ENCODE results near the gene VSTM4. TPM values are rescaled to one million over a fixed set of nuclear protein-coding genes. Genes with fewer than 3 reads are reported as not detected.

Gene VSTM4
- total and polyA plus RNA-seq, 4 donors: 1.0 to 3.1 (median 2.0) TPM

DNA sequence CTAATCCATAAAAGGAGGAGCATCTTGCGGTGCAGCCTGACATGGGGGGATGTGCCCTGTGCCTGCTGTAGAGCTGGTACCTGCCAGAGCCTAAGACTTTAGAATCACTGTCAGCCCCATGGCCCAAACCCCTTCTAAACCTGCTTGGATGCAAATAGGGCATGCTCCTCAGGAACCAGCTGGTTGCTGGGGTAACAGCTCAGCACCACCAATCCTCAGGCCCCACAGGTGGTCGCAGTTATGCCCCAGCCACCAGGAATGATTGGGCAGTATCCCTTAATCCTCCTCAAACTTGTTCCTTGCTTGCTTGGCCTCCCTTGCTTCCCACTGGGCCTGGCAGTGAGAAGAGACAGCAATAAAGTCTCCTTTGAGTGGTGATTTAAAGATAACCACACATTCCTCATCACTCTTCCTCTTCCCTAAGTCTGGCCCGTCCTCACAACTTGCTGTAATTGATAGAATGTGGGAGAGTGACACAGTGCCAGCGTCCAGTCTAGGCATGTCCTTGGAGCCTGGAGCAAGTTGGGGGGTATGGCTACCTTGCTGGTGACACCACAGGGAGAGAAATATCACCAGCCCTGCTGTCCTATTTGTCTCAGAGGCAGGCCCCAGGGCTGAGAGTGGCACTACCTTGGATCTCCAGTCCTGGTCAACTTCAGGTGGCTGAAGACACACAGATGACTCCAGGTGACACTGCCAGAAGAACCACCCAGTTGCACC lies 43.0 kb downstream of the VSTM4 start:
- TF ChIP-seq JUND (IDR thresholded peaks at IDR 0.05): no peak
- TF ChIP-seq, protein P1, sequence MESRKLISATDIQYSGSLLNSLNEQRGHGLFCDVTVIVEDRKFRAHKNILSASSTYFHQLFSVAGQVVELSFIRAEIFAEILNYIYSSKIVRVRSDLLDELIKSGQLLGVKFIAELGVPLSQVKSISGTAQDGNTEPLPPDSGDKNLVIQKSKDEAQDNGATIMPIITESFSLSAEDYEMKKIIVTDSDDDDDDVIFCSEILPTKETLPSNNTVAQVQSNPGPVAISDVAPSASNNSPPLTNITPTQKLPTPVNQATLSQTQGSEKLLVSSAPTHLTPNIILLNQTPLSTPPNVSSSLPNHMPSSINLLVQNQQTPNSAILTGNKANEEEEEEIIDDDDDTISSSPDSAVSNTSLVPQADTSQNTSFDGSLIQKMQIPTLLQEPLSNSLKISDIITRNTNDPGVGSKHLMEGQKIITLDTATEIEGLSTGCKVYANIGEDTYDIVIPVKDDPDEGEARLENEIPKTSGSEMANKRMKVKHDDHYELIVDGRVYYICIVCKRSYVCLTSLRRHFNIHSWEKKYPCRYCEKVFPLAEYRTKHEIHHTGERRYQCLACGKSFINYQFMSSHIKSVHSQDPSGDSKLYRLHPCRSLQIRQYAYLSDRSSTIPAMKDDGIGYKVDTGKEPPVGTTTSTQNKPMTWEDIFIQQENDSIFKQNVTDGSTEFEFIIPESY (IDR thresholded peaks at IDR 0.05): no peak
- no peak for TF ChIP-seq RXRA (IDR thresholded peaks at IDR 0.05)
- TF ChIP-seq FOXA2 (IDR thresholded peaks at IDR 0.05): no peak
- TF ChIP-seq GABPA (IDR thresholded peaks at IDR 0.05 in 1 of 2, conservative IDR thresholded peaks at IDR 0.05 in 1 of 2): no peak
- TF ChIP-seq FOXA1 (IDR thresholded peaks at IDR 0.05): no peak
- no peak for TF ChIP-seq YY1 (IDR thresholded peaks at IDR 0.05)
- TF ChIP-seq, protein P2, sequence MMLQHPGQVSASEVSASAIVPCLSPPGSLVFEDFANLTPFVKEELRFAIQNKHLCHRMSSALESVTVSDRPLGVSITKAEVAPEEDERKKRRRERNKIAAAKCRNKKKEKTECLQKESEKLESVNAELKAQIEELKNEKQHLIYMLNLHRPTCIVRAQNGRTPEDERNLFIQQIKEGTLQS (IDR thresholded peaks at IDR 0.05): no peak
- no peak for TF ChIP-seq RAD21 (IDR thresholded peaks at IDR 0.05)
- TF ChIP-seq, protein P3, sequence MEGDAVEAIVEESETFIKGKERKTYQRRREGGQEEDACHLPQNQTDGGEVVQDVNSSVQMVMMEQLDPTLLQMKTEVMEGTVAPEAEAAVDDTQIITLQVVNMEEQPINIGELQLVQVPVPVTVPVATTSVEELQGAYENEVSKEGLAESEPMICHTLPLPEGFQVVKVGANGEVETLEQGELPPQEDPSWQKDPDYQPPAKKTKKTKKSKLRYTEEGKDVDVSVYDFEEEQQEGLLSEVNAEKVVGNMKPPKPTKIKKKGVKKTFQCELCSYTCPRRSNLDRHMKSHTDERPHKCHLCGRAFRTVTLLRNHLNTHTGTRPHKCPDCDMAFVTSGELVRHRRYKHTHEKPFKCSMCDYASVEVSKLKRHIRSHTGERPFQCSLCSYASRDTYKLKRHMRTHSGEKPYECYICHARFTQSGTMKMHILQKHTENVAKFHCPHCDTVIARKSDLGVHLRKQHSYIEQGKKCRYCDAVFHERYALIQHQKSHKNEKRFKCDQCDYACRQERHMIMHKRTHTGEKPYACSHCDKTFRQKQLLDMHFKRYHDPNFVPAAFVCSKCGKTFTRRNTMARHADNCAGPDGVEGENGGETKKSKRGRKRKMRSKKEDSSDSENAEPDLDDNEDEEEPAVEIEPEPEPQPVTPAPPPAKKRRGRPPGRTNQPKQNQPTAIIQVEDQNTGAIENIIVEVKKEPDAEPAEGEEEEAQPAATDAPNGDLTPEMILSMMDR (IDR thresholded peaks at IDR 0.05; ENCODE audit: low read depth, low read length, missing input control): no peak
- TF ChIP-seq, protein P4, sequence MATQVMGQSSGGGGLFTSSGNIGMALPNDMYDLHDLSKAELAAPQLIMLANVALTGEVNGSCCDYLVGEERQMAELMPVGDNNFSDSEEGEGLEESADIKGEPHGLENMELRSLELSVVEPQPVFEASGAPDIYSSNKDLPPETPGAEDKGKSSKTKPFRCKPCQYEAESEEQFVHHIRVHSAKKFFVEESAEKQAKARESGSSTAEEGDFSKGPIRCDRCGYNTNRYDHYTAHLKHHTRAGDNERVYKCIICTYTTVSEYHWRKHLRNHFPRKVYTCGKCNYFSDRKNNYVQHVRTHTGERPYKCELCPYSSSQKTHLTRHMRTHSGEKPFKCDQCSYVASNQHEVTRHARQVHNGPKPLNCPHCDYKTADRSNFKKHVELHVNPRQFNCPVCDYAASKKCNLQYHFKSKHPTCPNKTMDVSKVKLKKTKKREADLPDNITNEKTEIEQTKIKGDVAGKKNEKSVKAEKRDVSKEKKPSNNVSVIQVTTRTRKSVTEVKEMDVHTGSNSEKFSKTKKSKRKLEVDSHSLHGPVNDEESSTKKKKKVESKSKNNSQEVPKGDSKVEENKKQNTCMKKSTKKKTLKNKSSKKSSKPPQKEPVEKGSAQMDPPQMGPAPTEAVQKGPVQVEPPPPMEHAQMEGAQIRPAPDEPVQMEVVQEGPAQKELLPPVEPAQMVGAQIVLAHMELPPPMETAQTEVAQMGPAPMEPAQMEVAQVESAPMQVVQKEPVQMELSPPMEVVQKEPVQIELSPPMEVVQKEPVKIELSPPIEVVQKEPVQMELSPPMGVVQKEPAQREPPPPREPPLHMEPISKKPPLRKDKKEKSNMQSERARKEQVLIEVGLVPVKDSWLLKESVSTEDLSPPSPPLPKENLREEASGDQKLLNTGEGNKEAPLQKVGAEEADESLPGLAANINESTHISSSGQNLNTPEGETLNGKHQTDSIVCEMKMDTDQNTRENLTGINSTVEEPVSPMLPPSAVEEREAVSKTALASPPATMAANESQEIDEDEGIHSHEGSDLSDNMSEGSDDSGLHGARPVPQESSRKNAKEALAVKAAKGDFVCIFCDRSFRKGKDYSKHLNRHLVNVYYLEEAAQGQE (IDR thresholded peaks at IDR 0.05): no peak
- TF ChIP-seq, protein P5, sequence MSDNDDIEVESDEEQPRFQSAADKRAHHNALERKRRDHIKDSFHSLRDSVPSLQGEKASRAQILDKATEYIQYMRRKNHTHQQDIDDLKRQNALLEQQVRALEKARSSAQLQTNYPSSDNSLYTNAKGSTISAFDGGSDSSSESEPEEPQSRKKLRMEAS (IDR thresholded peaks at IDR 0.05): no peak
- TF ChIP-seq SP1 (IDR thresholded peaks at IDR 0.05): no peak
- TF ChIP-seq HNF4A (conservative IDR thresholded peaks at IDR 0.05): no peak
- TF ChIP-seq HNF4G (IDR thresholded peaks at IDR 0.05): no peak
- no peak for TF ChIP-seq NR2F2 (IDR thresholded peaks at IDR 0.05)
- H3K27ac ChIP-seq (ENCODE audit: low read depth in 1 of 2, low read length in 2 of 2): no peak overlapping the region

More for the DNA sequence above, 43.0 kb downstream of the VSTM4 start:
- 77% methylated on average over 4 of the region's 4 CpGs for WGBS
- H3K9ac ChIP-seq (ENCODE audit: low read depth in 1 of 2, low read length in 2 of 2): no peak overlapping the region
- no peak overlapping the region for H3K4me3 ChIP-seq (ENCODE audit: low read depth in 1 of 3, low read length in 3 of 3)
- no peaks in the 10 kb centered on the region for H3K9me3 ChIP-seq (ENCODE audit: control insufficient read depth in 4 of 4, low read length in 3 of 4)
- DNase-seq (ENCODE audit: low spot score): no peak
- H3K4me1 ChIP-seq (ENCODE audit: control insufficient read depth in 4 of 4, insufficient read depth in 4 of 4, low read length in 3 of 4): peaks cover 0 to 8% (median 5%) of the 10 kb centered on the region in 4 donors
- no peaks in the 10 kb centered on the region for H3K36me3 ChIP-seq (ENCODE audit: control insufficient read depth in 4 of 4, insufficient read depth in 3 of 4, low read depth in 1 of 4, low read length in 3 of 4)
- no peaks in the 10 kb centered on the region for H3K27me3 ChIP-seq (ENCODE audit: control insufficient read depth in 4 of 4, insufficient read depth in 4 of 4, low read length in 3 of 4)

Measured in liver (tissue), 9 donors.